ENCODE data around the gene ENPP6.

The ENPP6 gene

DNA sequence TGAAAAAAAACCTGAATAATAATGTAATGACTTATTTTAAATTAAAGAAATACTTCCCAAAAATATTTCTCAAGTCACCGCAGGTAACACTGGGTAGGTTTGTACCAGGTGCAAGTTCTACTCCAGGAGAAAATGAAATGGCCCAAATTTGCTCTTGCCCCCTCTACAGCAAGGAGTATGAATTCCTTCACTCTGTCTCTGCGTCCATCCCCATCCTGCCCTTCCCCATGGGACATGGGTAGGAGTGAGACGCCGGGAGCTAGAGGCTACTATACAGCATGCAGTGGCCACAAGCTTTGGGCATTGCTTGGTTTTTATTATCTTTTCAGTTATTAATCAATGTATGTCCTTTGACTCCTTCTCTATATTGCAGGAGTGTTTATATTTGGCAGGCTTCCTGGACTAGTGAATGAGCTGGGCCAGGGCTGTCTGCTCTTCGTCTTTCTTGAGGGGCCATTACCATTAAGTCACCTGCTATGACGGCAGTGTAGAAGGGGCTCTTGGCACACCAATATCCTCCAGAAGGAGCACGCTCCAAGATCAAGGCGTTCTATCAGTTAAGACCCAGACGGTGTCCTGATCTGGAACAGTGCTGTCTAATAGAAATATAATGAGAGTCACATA is 149.6 kb downstream of the ENPP6 start:
- Histone ChIP-seq H3K9me3 (ENCODE audit: severe bottlenecking) (no peaks in the 10 kb centered on the region), H3K36me3 (ENCODE audit: low read depth) (no peaks in the 10 kb centered on the region), H3K27ac (ENCODE audit: poor library complexity, severe bottlenecking) (no peak overlapping the region), H3K4me3 (ENCODE audit: severe bottlenecking) (no peak overlapping the region), H3K27me3 (ENCODE audit: insufficient read depth, poor library complexity, severe bottlenecking) (no peaks in the 10 kb centered on the region), H3K4me1 (ENCODE audit: insufficient read depth, poor library complexity, severe bottlenecking) (no peaks in the 10 kb centered on the region)
- ATAC-seq (ENCODE audit: low read depth): no peak
- DNase-seq (ENCODE audit: low spot score): no peak
- TF ChIP-seq, protein P1, sequence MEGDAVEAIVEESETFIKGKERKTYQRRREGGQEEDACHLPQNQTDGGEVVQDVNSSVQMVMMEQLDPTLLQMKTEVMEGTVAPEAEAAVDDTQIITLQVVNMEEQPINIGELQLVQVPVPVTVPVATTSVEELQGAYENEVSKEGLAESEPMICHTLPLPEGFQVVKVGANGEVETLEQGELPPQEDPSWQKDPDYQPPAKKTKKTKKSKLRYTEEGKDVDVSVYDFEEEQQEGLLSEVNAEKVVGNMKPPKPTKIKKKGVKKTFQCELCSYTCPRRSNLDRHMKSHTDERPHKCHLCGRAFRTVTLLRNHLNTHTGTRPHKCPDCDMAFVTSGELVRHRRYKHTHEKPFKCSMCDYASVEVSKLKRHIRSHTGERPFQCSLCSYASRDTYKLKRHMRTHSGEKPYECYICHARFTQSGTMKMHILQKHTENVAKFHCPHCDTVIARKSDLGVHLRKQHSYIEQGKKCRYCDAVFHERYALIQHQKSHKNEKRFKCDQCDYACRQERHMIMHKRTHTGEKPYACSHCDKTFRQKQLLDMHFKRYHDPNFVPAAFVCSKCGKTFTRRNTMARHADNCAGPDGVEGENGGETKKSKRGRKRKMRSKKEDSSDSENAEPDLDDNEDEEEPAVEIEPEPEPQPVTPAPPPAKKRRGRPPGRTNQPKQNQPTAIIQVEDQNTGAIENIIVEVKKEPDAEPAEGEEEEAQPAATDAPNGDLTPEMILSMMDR (IDR thresholded peaks at IDR 0.05; ENCODE audit: poor library complexity, severe bottlenecking): no peak

DNA sequence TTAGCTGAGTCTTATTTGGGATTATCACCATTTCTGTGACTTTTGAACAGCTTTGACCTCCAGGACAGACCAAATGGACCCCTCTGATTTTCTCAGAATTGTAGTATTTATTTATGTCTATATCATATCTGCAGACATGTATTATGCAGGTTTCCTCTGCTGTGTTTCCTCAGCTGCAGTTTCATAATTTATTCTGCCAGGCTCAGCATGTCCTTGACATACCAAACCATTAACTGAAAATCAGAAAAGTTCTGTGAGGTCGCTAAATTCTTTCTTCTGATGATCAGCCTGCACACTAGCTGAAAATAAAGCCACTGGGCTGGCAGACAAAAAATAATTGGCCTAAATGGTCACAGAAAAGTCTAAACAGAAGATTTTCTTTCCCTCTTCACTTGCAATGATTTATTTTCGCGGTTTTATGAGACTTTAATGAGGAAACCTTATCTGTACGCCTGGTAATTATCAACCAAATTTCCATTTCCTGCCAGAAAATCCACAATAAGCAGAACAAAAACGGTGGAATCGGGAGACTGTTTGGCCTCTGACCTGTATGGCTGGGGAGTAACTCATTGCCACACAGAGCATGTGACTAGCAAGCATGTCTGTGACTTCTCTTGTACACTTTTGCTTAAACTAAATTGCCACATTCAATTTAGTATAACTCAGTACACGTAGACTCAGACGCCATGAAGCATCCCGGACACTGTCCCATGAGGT is 150.9 kb downstream of the ENPP6 start:
- H3K27me3 ChIP-seq (ENCODE audit: insufficient read depth, poor library complexity, severe bottlenecking): no peaks in the 10 kb centered on the region

DNA sequence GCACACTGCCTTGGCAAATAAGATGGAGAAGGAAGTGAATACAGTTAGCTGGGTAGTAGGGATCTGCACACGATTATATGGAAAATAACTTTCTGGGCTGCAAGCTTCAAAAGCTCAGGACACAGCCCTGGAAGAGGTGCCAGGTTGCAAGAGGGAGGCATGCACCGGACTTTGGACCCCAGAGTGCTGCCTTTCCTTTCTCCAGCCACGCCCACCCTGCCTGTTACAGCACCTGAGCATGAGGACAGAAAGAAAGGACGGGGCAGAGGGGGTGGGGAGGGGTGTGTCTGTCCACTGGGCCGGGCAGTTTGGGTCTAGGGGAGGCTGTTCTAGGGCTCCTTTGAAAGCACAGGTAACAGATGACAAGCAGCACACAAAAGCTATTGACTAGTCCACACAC is 152.8 kb downstream of the ENPP6 start:
- Histone ChIP-seq H3K27me3 (ENCODE audit: insufficient read depth, poor library complexity, severe bottlenecking) (no peaks in the 10 kb centered on the region), H3K4me3 (ENCODE audit: severe bottlenecking) (no peak overlapping the region), H3K9me3 (ENCODE audit: severe bottlenecking) (no peaks in the 10 kb centered on the region), H3K4me1 (ENCODE audit: insufficient read depth, poor library complexity, severe bottlenecking) (no peaks in the 10 kb centered on the region), H3K36me3 (ENCODE audit: low read depth) (no peaks in the 10 kb centered on the region), H3K27ac (ENCODE audit: poor library complexity, severe bottlenecking) (no peak overlapping the region)
- DNase-seq (ENCODE audit: low spot score): no peak
- ATAC-seq (ENCODE audit: low read depth): no peak
- TF ChIP-seq, protein P1 (IDR thresholded peaks at IDR 0.05; ENCODE audit: poor library complexity, severe bottlenecking): no peak

More for the DNA sequence above, 150.9 kb downstream of the ENPP6 start:
- Histone ChIP-seq H3K4me1 (ENCODE audit: insufficient read depth, poor library complexity, severe bottlenecking) (no peaks in the 10 kb centered on the region), H3K27ac (ENCODE audit: poor library complexity, severe bottlenecking) (no peak overlapping the region), H3K4me3 (ENCODE audit: severe bottlenecking) (no peak overlapping the region), H3K9me3 (ENCODE audit: severe bottlenecking) (no peaks in the 10 kb centered on the region), H3K36me3 (ENCODE audit: low read depth) (no peaks in the 10 kb centered on the region)
- ATAC-seq (ENCODE audit: low read depth): no peak
- TF ChIP-seq, protein P1 (IDR thresholded peaks at IDR 0.05; ENCODE audit: poor library complexity, severe bottlenecking): no peak
- no peak for DNase-seq (ENCODE audit: low spot score)

DNA sequence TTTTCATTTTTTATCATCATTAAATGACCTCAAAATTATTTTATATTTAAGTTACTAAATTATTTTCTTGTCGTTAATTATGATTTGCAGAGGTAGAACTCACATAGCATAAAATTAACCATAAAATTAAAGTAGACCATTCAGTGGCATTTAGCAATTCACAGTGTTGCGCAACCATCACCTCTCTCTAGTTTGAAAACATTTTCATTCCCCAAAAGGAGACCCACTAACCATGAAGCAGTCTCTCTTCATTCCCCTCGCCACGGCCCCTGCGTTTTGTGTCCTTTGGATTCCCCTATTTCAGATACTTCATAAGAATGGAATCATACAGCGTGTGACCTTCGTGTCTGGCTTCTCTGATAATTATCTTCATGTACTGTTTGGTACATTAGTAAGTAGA is 154.9 kb downstream of the ENPP6 start:
- TF ChIP-seq, protein P1 (IDR thresholded peaks at IDR 0.05; ENCODE audit: poor library complexity, severe bottlenecking): no peak
- no peaks in the 10 kb centered on the region for H3K4me1 ChIP-seq (ENCODE audit: insufficient read depth, poor library complexity, severe bottlenecking)
- no peaks in the 10 kb centered on the region for H3K9me3 ChIP-seq (ENCODE audit: severe bottlenecking)
- H3K27ac ChIP-seq (ENCODE audit: poor library complexity, severe bottlenecking): no peak overlapping the region
- no peak for ATAC-seq (ENCODE audit: low read depth)
- DNase-seq (ENCODE audit: low spot score): no peak
- no peaks in the 10 kb centered on the region for H3K27me3 ChIP-seq (ENCODE audit: insufficient read depth, poor library complexity, severe bottlenecking)
- no peak overlapping the region for H3K4me3 ChIP-seq (ENCODE audit: severe bottlenecking)
- no peaks in the 10 kb centered on the region for H3K36me3 ChIP-seq (ENCODE audit: low read depth)

DNA sequence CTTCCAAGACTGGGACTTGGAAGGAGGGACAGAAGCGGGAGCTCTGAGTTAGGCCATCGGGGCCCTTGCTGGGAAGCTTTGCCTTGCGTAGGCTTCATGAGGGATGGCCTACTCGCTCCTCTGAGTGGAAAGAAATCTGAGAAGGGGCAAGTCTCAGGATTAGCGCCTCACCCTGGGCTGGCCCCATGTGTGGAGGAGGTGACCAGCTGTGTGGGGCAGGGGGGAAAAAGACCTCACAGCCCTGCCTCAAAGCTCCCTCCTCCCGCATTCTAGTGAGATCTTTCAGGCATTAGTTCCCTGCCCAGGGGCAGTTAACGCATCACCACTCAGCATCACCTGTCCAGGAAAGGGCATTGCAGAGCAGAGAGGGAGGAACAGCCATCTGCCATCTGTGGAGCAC is 156.1 kb downstream of the ENPP6 start:
- Histone ChIP-seq H3K9me3 (ENCODE audit: severe bottlenecking) (no peaks in the 10 kb centered on the region), H3K27ac (ENCODE audit: poor library complexity, severe bottlenecking) (no peak overlapping the region), H3K36me3 (ENCODE audit: low read depth) (no peaks in the 10 kb centered on the region), H3K27me3 (ENCODE audit: insufficient read depth, poor library complexity, severe bottlenecking) (no peaks in the 10 kb centered on the region), H3K4me3 (ENCODE audit: severe bottlenecking) (no peak overlapping the region), H3K4me1 (ENCODE audit: insufficient read depth, poor library complexity, severe bottlenecking) (no peaks in the 10 kb centered on the region)
- no peak for ATAC-seq (ENCODE audit: low read depth)
- TF ChIP-seq, protein P1 (IDR thresholded peaks at IDR 0.05; ENCODE audit: poor library complexity, severe bottlenecking): no peak
- no peak for DNase-seq (ENCODE audit: low spot score)
